ENCODE measurements around the gene TIMM23B.
"Not testable (repeated sequence)": the region's sequence is repeated elsewhere in the genome, so short reads cannot be mapped to it uniquely, and the experiment has no call there.

TIMM23B gene

GRCh38 chr10:49987207-49987606 is 45.4 kb downstream of the TIMM23B start:
- not testable (repeated sequence) for DNase-seq

- not testable (repeated sequence) for DNase-seq
Observed at GRCh38 chr10:49988376-49988775, 46.5 kb downstream of the TIMM23B start, which contains the start of gene AGAP6. TSS of gene AGAP6 (plus strand) at chr10:49988406. CDS start at chr10:49988716, 310 bp downstream.

GRCh38 chr10:49995321-49995720 is 53.5 kb downstream of the TIMM23B start:
- DNase-seq: not testable (repeated sequence)

- DNase-seq: not testable (repeated sequence)
Observed at GRCh38 chr10:50014024-50014423, 72.2 kb downstream of the TIMM23B start.

- not testable (repeated sequence) for DNase-seq
Observed at GRCh38 chr10:50015596-50016220, 73.9 kb downstream of the TIMM23B start.

- not testable (repeated sequence) for DNase-seq
Observed at GRCh38 chr10:50016926-50017325, 75.1 kb downstream of the TIMM23B start.

- DNase-seq: not testable (repeated sequence)
Observed at GRCh38 chr10:50017646-50018045, 75.8 kb downstream of the TIMM23B start.

- not testable (repeated sequence) for DNase-seq
Observed at GRCh38 chr10:50019279-50019678, 77.4 kb downstream of the TIMM23B start.

GRCh38 chr10:50020451-50021024 is 78.7 kb downstream of the TIMM23B start:
- not testable (repeated sequence) for DNase-seq

GRCh38 chr10:50021646-50022045 is 79.8 kb downstream of the TIMM23B start:
- no peak for DNase-seq
